ENCODE results near the gene TGM1.

GRCh38 chr14:24219080-24219479 lies 43.9 kb downstream of the TGM1 start:
- TF ChIP-seq POLR2A (IDR thresholded peaks at IDR 0.05; ENCODE audit: low read depth, low read length) (no peak), POLR2AphosphoS5 (IDR thresholded peaks at IDR 0.05; ENCODE audit: low read depth, low read length) (no peak), SPI1 (IDR thresholded peaks at IDR 0.05; ENCODE audit: low read depth, low read length) (no peak), TAF1 (IDR thresholded peaks at IDR 0.05; ENCODE audit: low read depth, low read length) (no peak), POU2F2 (IDR thresholded peaks at IDR 0.05; ENCODE audit: low read depth, low read length) (no peak)

All from GM12891 (cell line).